ENCODE measurements around the gene SOX14. TPM values are rescaled to one million over a fixed set of nuclear protein-coding genes. Genes with fewer than 3 reads are reported as not detected.

The SOX14 gene
- polyA plus RNA-seq, 1 of the 3 experiments (the other 2 are of a cell fraction) = not detected

- WGBS (ENCODE audit: low lambda C conversion rate) = 25% methylated on average over 23 of the region's 24 CpGs
- H3K27me3 ChIP-seq (ENCODE audit: insufficient read depth) = peaks cover 38% of the 10 kb centered on the region
Measured at GRCh38 chr3:137761099-137761562, 3.0 kb upstream of the SOX14 start.

More at GRCh38 chr3:137761099-137761562, 3.0 kb upstream of the SOX14 start:
- DNase-seq = peak; percentile 21
- no peak overlapping the region for H3K9ac ChIP-seq
- ChIA-PET POLR2A (no interaction called here), CTCF (interaction anchor here (1.0 to 2.0 kb wide), 2 partner anchors 186 to 210 kb away, joined by 3 to 7 read pairs; no protein-coding TSS in a partner anchor)
- H3K4me3 ChIP-seq (ENCODE audit: low read depth in 2 of 2, low read length in 1 of 2) = no peak overlapping the region
- H3F3A ChIP-seq (replicated peaks; ENCODE audit: insufficient read depth) = no peaks in the 10 kb centered on the region
- no peaks in the 10 kb centered on the region for H3K79me2 ChIP-seq (ENCODE audit: insufficient read depth)
- TF ChIP-seq RAD21 (IDR thresholded peaks at IDR 0.05; ENCODE audit: low read length) (no peak), GABPA (IDR thresholded peaks at IDR 0.05; ENCODE audit: low read depth) (no peak), USF2 (IDR thresholded peaks at IDR 0.05; ENCODE audit: borderline replicate concordance, low read depth, low read length) (no peak), RXRA (IDR thresholded peaks at IDR 0.05; ENCODE audit: borderline replicate concordance, low read depth) (no peak), ELF1 (IDR thresholded peaks at IDR 0.05) (no peak), RCOR1 (IDR thresholded peaks at IDR 0.05; ENCODE audit: low read length) (no peak), IRF3 (IDR thresholded peaks at IDR 0.05; ENCODE audit: low read depth, low read length) (no peak), USF1 (IDR thresholded peaks at IDR 0.05; ENCODE audit: borderline replicate concordance, low read depth) (no peak), GATA2 (CRISPR knock-in tag; IDR thresholded peaks at IDR 0.05) (no peak), FOXJ3 (CRISPR knock-in tag; IDR thresholded peaks at IDR 0.05) (no peak), FOSL2 (IDR thresholded peaks at IDR 0.05; ENCODE audit: borderline replicate concordance, low read depth) (no peak)
- TF ChIP-seq, protein P1, sequence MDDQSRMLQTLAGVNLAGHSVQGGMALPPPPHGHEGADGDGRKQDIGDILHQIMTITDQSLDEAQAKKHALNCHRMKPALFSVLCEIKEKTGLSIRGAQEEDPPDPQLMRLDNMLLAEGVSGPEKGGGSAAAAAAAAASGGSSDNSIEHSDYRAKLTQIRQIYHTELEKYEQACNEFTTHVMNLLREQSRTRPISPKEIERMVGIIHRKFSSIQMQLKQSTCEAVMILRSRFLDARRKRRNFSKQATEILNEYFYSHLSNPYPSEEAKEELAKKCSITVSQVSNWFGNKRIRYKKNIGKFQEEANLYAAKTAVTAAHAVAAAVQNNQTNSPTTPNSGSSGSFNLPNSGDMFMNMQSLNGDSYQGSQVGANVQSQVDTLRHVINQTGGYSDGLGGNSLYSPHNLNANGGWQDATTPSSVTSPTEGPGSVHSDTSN (IDR thresholded peaks at IDR 0.05) = no peak
- TF ChIP-seq, protein P2, sequence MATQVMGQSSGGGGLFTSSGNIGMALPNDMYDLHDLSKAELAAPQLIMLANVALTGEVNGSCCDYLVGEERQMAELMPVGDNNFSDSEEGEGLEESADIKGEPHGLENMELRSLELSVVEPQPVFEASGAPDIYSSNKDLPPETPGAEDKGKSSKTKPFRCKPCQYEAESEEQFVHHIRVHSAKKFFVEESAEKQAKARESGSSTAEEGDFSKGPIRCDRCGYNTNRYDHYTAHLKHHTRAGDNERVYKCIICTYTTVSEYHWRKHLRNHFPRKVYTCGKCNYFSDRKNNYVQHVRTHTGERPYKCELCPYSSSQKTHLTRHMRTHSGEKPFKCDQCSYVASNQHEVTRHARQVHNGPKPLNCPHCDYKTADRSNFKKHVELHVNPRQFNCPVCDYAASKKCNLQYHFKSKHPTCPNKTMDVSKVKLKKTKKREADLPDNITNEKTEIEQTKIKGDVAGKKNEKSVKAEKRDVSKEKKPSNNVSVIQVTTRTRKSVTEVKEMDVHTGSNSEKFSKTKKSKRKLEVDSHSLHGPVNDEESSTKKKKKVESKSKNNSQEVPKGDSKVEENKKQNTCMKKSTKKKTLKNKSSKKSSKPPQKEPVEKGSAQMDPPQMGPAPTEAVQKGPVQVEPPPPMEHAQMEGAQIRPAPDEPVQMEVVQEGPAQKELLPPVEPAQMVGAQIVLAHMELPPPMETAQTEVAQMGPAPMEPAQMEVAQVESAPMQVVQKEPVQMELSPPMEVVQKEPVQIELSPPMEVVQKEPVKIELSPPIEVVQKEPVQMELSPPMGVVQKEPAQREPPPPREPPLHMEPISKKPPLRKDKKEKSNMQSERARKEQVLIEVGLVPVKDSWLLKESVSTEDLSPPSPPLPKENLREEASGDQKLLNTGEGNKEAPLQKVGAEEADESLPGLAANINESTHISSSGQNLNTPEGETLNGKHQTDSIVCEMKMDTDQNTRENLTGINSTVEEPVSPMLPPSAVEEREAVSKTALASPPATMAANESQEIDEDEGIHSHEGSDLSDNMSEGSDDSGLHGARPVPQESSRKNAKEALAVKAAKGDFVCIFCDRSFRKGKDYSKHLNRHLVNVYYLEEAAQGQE (IDR thresholded peaks at IDR 0.05; ENCODE audit: low read depth, low read length) = no peak
- TF ChIP-seq, protein P3, sequence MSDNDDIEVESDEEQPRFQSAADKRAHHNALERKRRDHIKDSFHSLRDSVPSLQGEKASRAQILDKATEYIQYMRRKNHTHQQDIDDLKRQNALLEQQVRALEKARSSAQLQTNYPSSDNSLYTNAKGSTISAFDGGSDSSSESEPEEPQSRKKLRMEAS (IDR thresholded peaks at IDR 0.05; ENCODE audit: low read depth) = no peak
- H3K9me2 ChIP-seq = no peaks in the 10 kb centered on the region
- no peak overlapping the region for H3K4me2 ChIP-seq
- H3K27ac ChIP-seq (ENCODE audit: low read depth in 2 of 2, low read length in 1 of 2) = no peak overlapping the region
- H3K9me3 ChIP-seq = no peaks in the 10 kb centered on the region
- H3K4me1 ChIP-seq (ENCODE audit: control insufficient read depth in 1 of 2, insufficient read depth in 2 of 2, low read depth in 1 of 2, low read length in 1 of 2) = peaks cover 0 to 5% of the 10 kb centered on the region in 2 experiments; a peak in 1 of 4 replicates
- H4K20me1 ChIP-seq (ENCODE audit: insufficient read depth) = no peaks in the 10 kb centered on the region
- no peaks in the 10 kb centered on the region for H3K36me3 ChIP-seq (replicated peaks in 1 of 2; ENCODE audit: control insufficient read depth in 1 of 2, insufficient read depth in 2 of 2, low read length in 1 of 2)
- H2AFZ ChIP-seq (ENCODE audit: low read depth) = no peak overlapping the region

Data from SK-N-SH (cell line).